Ectodermal cell (in vitro differentiated cells): ENCODE measurements around the gene BCCIP.

Experiments used
- H3K27ac ChIP-seq: 2 replicates; pipeline ENCODE4 v1.7.0; 2013; ENCODE audit warnings: mild to moderate bottlenecking, low read depth, low read length; ENCODE audit not compliant: insufficient read depth, poor library complexity, severe bottlenecking
- H3K27me3 ChIP-seq: 2 replicates; pipeline ENCODE4 v1.7.0; 2013; ENCODE audit warnings: mild to moderate bottlenecking, low read length; ENCODE audit not compliant: insufficient read depth, control insufficient read depth, poor library complexity, severe bottlenecking
- H3K36me3 ChIP-seq: one replicate; pipeline ENCODE4 v1.7.0; 2013; ENCODE audit warnings: low read length; ENCODE audit not compliant: control insufficient read depth, insufficient read depth
- H3K4me1 ChIP-seq: one replicate; pipeline ENCODE4 v1.7.0; 2013; ENCODE audit warnings: low read length; ENCODE audit not compliant: control insufficient read depth, insufficient read depth
- H3K4me3 ChIP-seq: 2 replicates; pipeline ENCODE4 v1.7.0; 2013; ENCODE audit warnings: low read depth, low read length, control low read depth; ENCODE audit not compliant: insufficient read depth
- H3K9me3 ChIP-seq: 2 replicates; pipeline ENCODE4 v1.7.0; 2013; ENCODE audit warnings: mild to moderate bottlenecking, low read length, moderate library complexity; ENCODE audit not compliant: control insufficient read depth
- WGBS, 2 experiments: methylation state at CpG; one replicate each; pipeline ENCODE4 v1.1.7; 2013; ENCODE audit warnings: missing lambda C conversion rate in 2 of 2; 5-methylcytosine and 5-hydroxymethylcytosine counted together

BCCIP gene

GRCh38 chr10:125843603-125844329 lies 20.4 kb downstream of the BCCIP start:
- H3K36me3 ChIP-seq = peaks cover 38% of the 10 kb centered on the region
- H3K27me3 ChIP-seq = no peaks in the 10 kb centered on the region
- no peak overlapping the region for H3K27ac ChIP-seq
- H3K4me1 ChIP-seq = no peaks in the 10 kb centered on the region
- no peak overlapping the region for H3K4me3 ChIP-seq
- H3K9me3 ChIP-seq = no peaks in the 10 kb centered on the region
- 94 to 97% methylated on average over 9 of the region's 9 CpGs for WGBS, 2 experiments

- Histone ChIP-seq H3K27me3 (no peaks in the 10 kb centered on the region), H3K9me3 (no peaks in the 10 kb centered on the region), H3K36me3 (peaks cover 31% of the 10 kb centered on the region), H3K27ac (no peak overlapping the region), H3K4me1 (no peaks in the 10 kb centered on the region), H3K4me3 (no peak overlapping the region)
- 94 to 95% methylated on average over 7 of the region's 7 CpGs for WGBS, 2 experiments
These were observed 21.4 kb downstream of the BCCIP start for GRCh38 chr10:125844751-125845221.

GRCh38 chr10:125845617-125846016 lies 22.3 kb downstream of the BCCIP start:
- 95 to 98% methylated on average over 11 of the region's 11 CpGs for WGBS, 2 experiments
- Histone ChIP-seq H3K36me3 (peaks cover 23% of the 10 kb centered on the region), H3K27ac (no peak overlapping the region), H3K27me3 (no peaks in the 10 kb centered on the region), H3K4me1 (no peaks in the 10 kb centered on the region), H3K9me3 (no peaks in the 10 kb centered on the region), H3K4me3 (no peak overlapping the region)

GRCh38 chr10:125846894-125847293 lies 23.5 kb downstream of the BCCIP start:
- H3K27ac ChIP-seq = no peak overlapping the region
- peaks cover 17% of the 10 kb centered on the region for H3K36me3 ChIP-seq
- H3K4me3 ChIP-seq = no peak overlapping the region
- 83 to 95% methylated on average over 1 to 3 of the region's 3 CpGs for WGBS, 2 experiments
- H3K27me3 ChIP-seq = no peaks in the 10 kb centered on the region
- no peaks in the 10 kb centered on the region for H3K9me3 ChIP-seq
- no peaks in the 10 kb centered on the region for H3K4me1 ChIP-seq

- no peaks in the 10 kb centered on the region for H3K4me1 ChIP-seq
- 95% methylated on average over 2 of the region's 2 CpGs for WGBS, 2 experiments
- H3K27ac ChIP-seq = no peak overlapping the region
- H3K4me3 ChIP-seq = no peak overlapping the region
- peaks cover 16% of the 10 kb centered on the region for H3K36me3 ChIP-seq
- no peaks in the 10 kb centered on the region for H3K27me3 ChIP-seq
- H3K9me3 ChIP-seq = no peaks in the 10 kb centered on the region
These were observed 25.0 kb downstream of the BCCIP start for GRCh38 chr10:125848371-125848770.

- no peak overlapping the region for H3K4me3 ChIP-seq
- 93% methylated on average over 2 of the region's 2 CpGs for WGBS, 2 experiments
- no peaks in the 10 kb centered on the region for H3K9me3 ChIP-seq
- peaks cover 16% of the 10 kb centered on the region for H3K36me3 ChIP-seq
- H3K27me3 ChIP-seq = no peaks in the 10 kb centered on the region
- no peak overlapping the region for H3K27ac ChIP-seq
- no peaks in the 10 kb centered on the region for H3K4me1 ChIP-seq
These were observed 25.5 kb downstream of the BCCIP start for GRCh38 chr10:125848857-125849256.

GRCh38 chr10:125849448-125849847 lies 26.1 kb downstream of the BCCIP start:
- WGBS, 2 experiments = 99% methylated on average over 5 to 6 of the region's 7 CpGs
- H3K27me3 ChIP-seq = no peaks in the 10 kb centered on the region
- H3K9me3 ChIP-seq = no peaks in the 10 kb centered on the region
- no peaks in the 10 kb centered on the region for H3K4me1 ChIP-seq
- H3K4me3 ChIP-seq = no peak overlapping the region
- H3K36me3 ChIP-seq = peaks cover 16% of the 10 kb centered on the region
- H3K27ac ChIP-seq = no peak overlapping the region

GRCh38 chr10:125850766-125851731 lies 27.7 kb downstream of the BCCIP start:
- peaks cover 16% of the 10 kb centered on the region for H3K36me3 ChIP-seq
- no peaks in the 10 kb centered on the region for H3K4me1 ChIP-seq
- H3K4me3 ChIP-seq = no peak overlapping the region
- no peaks in the 10 kb centered on the region for H3K9me3 ChIP-seq
- 95 to 97% methylated on average over 1 to 2 of the region's 2 CpGs for WGBS, 2 experiments
- no peaks in the 10 kb centered on the region for H3K27me3 ChIP-seq
- no peak overlapping the region for H3K27ac ChIP-seq

GRCh38 chr10:125852487-125852886 lies 29.1 kb downstream of the BCCIP start:
- no peaks in the 10 kb centered on the region for H3K27me3 ChIP-seq
- H3K27ac ChIP-seq = no peak overlapping the region
- WGBS, 2 experiments = 96 to 99% methylated on average over 7 of the region's 7 CpGs
- H3K4me3 ChIP-seq = no peak overlapping the region
- H3K4me1 ChIP-seq = no peaks in the 10 kb centered on the region
- no peaks in the 10 kb centered on the region for H3K9me3 ChIP-seq
- H3K36me3 ChIP-seq = peaks cover 16% of the 10 kb centered on the region

GRCh38 chr10:125857185-125857760 lies 33.9 kb downstream of the BCCIP start:
- Histone ChIP-seq H3K27ac (no peak overlapping the region), H3K9me3 (no peaks in the 10 kb centered on the region), H3K4me1 (no peaks in the 10 kb centered on the region), H3K27me3 (no peaks in the 10 kb centered on the region), H3K4me3 (no peak overlapping the region), H3K36me3 (peaks cover under 1% of the 10 kb centered on the region)
- WGBS, 2 experiments = 89 to 91% methylated on average over 2 of the region's 2 CpGs
